ENCODE data around the gene KRTAP10-3.

Gene KRTAP10-3

DNA sequence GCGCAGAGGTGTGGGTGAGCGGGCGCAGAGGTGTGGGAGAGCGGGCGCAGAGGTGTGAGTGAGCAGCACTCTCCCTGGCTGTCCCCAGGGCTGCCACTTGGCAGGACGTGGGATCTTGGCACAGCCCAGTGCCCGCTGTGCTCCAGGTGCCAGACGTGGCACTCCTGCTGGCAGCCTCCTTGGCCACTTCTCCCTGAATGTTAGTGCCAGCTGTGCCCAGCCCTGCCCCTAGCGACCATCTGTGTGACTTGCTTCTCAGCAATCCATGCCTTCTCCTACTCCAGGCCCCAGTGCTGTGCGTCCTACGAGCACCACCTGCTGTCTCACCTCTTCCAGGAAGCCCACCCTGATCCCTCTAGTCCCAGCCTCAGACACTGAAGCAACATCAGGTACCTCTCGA lies 49.1 kb downstream of the KRTAP10-3 start:
- Histone ChIP-seq H3K4me3 (replicated peaks; ENCODE audit: insufficient read depth, low read length) (no peak overlapping the region), H3K27me3 (ENCODE audit: insufficient read depth, poor library complexity, severe bottlenecking) (no peaks in the 10 kb centered on the region), H3K27ac (replicated peaks) (no peak overlapping the region)
- DNase-seq (ENCODE audit: low read depth in 1 of 2, low spot score in 1 of 2), result peak; percentile 25 to 67
- TF ChIP-seq, protein P1, sequence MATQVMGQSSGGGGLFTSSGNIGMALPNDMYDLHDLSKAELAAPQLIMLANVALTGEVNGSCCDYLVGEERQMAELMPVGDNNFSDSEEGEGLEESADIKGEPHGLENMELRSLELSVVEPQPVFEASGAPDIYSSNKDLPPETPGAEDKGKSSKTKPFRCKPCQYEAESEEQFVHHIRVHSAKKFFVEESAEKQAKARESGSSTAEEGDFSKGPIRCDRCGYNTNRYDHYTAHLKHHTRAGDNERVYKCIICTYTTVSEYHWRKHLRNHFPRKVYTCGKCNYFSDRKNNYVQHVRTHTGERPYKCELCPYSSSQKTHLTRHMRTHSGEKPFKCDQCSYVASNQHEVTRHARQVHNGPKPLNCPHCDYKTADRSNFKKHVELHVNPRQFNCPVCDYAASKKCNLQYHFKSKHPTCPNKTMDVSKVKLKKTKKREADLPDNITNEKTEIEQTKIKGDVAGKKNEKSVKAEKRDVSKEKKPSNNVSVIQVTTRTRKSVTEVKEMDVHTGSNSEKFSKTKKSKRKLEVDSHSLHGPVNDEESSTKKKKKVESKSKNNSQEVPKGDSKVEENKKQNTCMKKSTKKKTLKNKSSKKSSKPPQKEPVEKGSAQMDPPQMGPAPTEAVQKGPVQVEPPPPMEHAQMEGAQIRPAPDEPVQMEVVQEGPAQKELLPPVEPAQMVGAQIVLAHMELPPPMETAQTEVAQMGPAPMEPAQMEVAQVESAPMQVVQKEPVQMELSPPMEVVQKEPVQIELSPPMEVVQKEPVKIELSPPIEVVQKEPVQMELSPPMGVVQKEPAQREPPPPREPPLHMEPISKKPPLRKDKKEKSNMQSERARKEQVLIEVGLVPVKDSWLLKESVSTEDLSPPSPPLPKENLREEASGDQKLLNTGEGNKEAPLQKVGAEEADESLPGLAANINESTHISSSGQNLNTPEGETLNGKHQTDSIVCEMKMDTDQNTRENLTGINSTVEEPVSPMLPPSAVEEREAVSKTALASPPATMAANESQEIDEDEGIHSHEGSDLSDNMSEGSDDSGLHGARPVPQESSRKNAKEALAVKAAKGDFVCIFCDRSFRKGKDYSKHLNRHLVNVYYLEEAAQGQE (IDR thresholded peaks at IDR 0.05; ENCODE audit: insufficient replicate concordance, low read depth), result no peak
- TF ChIP-seq, protein P2, sequence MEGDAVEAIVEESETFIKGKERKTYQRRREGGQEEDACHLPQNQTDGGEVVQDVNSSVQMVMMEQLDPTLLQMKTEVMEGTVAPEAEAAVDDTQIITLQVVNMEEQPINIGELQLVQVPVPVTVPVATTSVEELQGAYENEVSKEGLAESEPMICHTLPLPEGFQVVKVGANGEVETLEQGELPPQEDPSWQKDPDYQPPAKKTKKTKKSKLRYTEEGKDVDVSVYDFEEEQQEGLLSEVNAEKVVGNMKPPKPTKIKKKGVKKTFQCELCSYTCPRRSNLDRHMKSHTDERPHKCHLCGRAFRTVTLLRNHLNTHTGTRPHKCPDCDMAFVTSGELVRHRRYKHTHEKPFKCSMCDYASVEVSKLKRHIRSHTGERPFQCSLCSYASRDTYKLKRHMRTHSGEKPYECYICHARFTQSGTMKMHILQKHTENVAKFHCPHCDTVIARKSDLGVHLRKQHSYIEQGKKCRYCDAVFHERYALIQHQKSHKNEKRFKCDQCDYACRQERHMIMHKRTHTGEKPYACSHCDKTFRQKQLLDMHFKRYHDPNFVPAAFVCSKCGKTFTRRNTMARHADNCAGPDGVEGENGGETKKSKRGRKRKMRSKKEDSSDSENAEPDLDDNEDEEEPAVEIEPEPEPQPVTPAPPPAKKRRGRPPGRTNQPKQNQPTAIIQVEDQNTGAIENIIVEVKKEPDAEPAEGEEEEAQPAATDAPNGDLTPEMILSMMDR (IDR thresholded peaks at IDR 0.05; ENCODE audit: insufficient read depth, low read length), result peak; percentile 30

DNA sequence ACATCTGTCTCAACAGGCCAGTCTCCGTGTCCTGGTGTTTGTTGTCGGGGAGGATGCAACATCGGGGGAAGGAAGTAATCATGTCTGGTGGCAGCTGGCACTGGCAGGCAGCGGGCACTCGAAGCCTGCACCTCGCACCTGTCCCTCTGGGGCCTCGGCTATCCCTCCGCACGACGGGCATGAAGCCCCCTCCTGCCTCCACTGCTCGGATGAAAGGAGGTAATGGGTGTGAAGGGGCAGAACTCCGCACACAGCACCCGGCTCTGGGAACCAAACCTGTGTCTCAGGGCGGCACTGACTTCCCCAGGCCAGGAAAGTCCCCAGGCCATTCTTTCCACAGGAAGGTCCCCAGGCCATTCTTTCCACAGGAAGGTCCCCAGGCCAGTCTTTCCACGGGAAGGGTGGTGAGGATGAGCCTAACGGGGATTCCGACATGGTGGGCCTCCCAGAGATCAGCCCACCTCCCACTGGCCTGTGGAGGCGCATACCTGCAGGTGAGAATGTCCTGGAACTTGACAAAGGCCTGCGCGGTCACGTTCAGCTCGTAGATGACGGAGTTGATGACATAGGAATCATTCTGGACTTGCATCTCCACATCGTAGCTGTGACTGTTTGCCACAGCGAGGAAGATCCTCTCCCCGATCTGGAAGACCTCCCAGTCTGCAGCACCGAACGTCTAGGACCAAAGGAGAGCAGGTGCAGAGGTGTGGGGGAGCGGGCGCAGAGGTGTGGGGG lies 49.7 kb downstream of the KRTAP10-3 start:
- no peak for TF ChIP-seq POLR2AphosphoS5 (IDR thresholded peaks at IDR 0.05; ENCODE audit: low read depth)
- TF ChIP-seq, protein P1 (IDR thresholded peaks at IDR 0.05; ENCODE audit: insufficient replicate concordance, low read depth), result no peak
- no peak for TF ChIP-seq SPI1 (IDR thresholded peaks at IDR 0.05; ENCODE audit: borderline replicate concordance, low read depth)
- TF ChIP-seq, protein P2 (IDR thresholded peaks at IDR 0.05; ENCODE audit: insufficient read depth, low read length), result no peak
- no peak for TF ChIP-seq GABPA (IDR thresholded peaks at IDR 0.05; ENCODE audit: low read depth)
- Histone ChIP-seq H3K27me3 (ENCODE audit: insufficient read depth, poor library complexity, severe bottlenecking) (no peaks in the 10 kb centered on the region), H3K4me3 (replicated peaks; ENCODE audit: insufficient read depth, low read length) (no peak overlapping the region), H3K27ac (replicated peaks) (no peak overlapping the region)
- no peak for DNase-seq (ENCODE audit: low read depth in 1 of 2, low spot score in 1 of 2)

GRCh38 chr21:44508426-44508710 lies 50.2 kb downstream of the KRTAP10-3 start:
- no peaks in the 10 kb centered on the region for H3K27me3 ChIP-seq (ENCODE audit: insufficient read depth, poor library complexity, severe bottlenecking)
- H3K27ac ChIP-seq (replicated peaks), result no peak overlapping the region
- TF ChIP-seq GABPA (IDR thresholded peaks at IDR 0.05; ENCODE audit: low read depth) (no peak), SPI1 (IDR thresholded peaks at IDR 0.05; ENCODE audit: borderline replicate concordance, low read depth) (no peak), POLR2AphosphoS5 (IDR thresholded peaks at IDR 0.05; ENCODE audit: low read depth) (no peak)
- TF ChIP-seq, protein P2 (IDR thresholded peaks at IDR 0.05; ENCODE audit: insufficient read depth, low read length), result no peak
- TF ChIP-seq, protein P1 (IDR thresholded peaks at IDR 0.05; ENCODE audit: insufficient replicate concordance, low read depth), result no peak
- H3K4me3 ChIP-seq (replicated peaks; ENCODE audit: insufficient read depth, low read length), result no peak overlapping the region
- no peak for DNase-seq (ENCODE audit: low read depth in 1 of 2, low spot score in 1 of 2)

All from HL-60 (cell line).